ENCODE data around the gene SDCCAG8.

The SDCCAG8 gene

GRCh38 chr1:243234978-243235647, 20.7 kb upstream of the SDCCAG8 start:
- no peak overlapping the region for H3K4me3 ChIP-seq (ENCODE audit: low read length)
- peaks cover 6% of the 10 kb centered on the region for H3K9me3 ChIP-seq (replicated peaks; ENCODE audit: low read length)
- peaks cover 26% of the 10 kb centered on the region for H3K4me1 ChIP-seq (ENCODE audit: control insufficient read depth, insufficient read depth, low read length)
- H3K27me3 ChIP-seq (ENCODE audit: control insufficient read depth, insufficient read depth, low read length) = no peaks in the 10 kb centered on the region
- H3K4me2 ChIP-seq (ENCODE audit: low read length) = peak overlapping the region; percentile 23
- no peak overlapping the region for H3K9ac ChIP-seq (ENCODE audit: low read depth, low read length)
- H3K36me3 ChIP-seq (ENCODE audit: insufficient read depth, low read length) = peaks cover 14% of the 10 kb centered on the region

- Histone ChIP-seq H3K4me1 (ENCODE audit: control insufficient read depth, insufficient read depth, low read length) (peaks cover 26% of the 10 kb centered on the region), H3K4me2 (ENCODE audit: low read length) (peak overlapping the region; percentile 1), H3K27me3 (ENCODE audit: control insufficient read depth, insufficient read depth, low read length) (no peaks in the 10 kb centered on the region), H3K9me3 (replicated peaks; ENCODE audit: low read length) (no peaks in the 10 kb centered on the region), H3K36me3 (ENCODE audit: insufficient read depth, low read length) (peaks cover 16% of the 10 kb centered on the region), H3K9ac (ENCODE audit: low read depth, low read length) (no peak overlapping the region), H3K4me3 (ENCODE audit: low read length) (no peak overlapping the region)
These were observed 19.1 kb upstream of the SDCCAG8 start for GRCh38 chr1:243236604-243237252.

- H3K9ac ChIP-seq (ENCODE audit: low read depth, low read length) = no peak overlapping the region
- H3K4me3 ChIP-seq (ENCODE audit: low read length) = no peak overlapping the region
These were observed 11.4 kb upstream of the SDCCAG8 start for GRCh38 chr1:243244432-243244841.

GRCh38 chr1:243246916-243247315, 8.9 kb upstream of the SDCCAG8 start:
- no peak overlapping the region for H3K4me3 ChIP-seq (ENCODE audit: low read length)
- peaks cover 3% of the 10 kb centered on the region for H3K36me3 ChIP-seq (ENCODE audit: insufficient read depth, low read length)
- H3K9me3 ChIP-seq (replicated peaks; ENCODE audit: low read length) = no peaks in the 10 kb centered on the region
- H3K27me3 ChIP-seq (ENCODE audit: control insufficient read depth, insufficient read depth, low read length) = no peaks in the 10 kb centered on the region
- H3K9ac ChIP-seq (ENCODE audit: low read depth, low read length) = no peak overlapping the region
- H3K4me1 ChIP-seq (ENCODE audit: control insufficient read depth, insufficient read depth, low read length) = peaks cover 39% of the 10 kb centered on the region
- H3K4me2 ChIP-seq (ENCODE audit: low read length) = no peak overlapping the region

More at GRCh38 chr1:243244432-243244841, 11.4 kb upstream of the SDCCAG8 start:
- no peaks in the 10 kb centered on the region for H3K27me3 ChIP-seq (ENCODE audit: control insufficient read depth, insufficient read depth, low read length)
- H3K4me2 ChIP-seq (ENCODE audit: low read length) = no peak overlapping the region
- H3K36me3 ChIP-seq (ENCODE audit: insufficient read depth, low read length) = peaks cover 6% of the 10 kb centered on the region
- H3K9me3 ChIP-seq (replicated peaks; ENCODE audit: low read length) = no peaks in the 10 kb centered on the region
- peaks cover 15% of the 10 kb centered on the region for H3K4me1 ChIP-seq (ENCODE audit: control insufficient read depth, insufficient read depth, low read length)

GRCh38 chr1:243247901-243248300, 7.9 kb upstream of the SDCCAG8 start:
- Histone ChIP-seq H3K36me3 (ENCODE audit: insufficient read depth, low read length) (peaks cover 1% of the 10 kb centered on the region), H3K9me3 (replicated peaks; ENCODE audit: low read length) (no peaks in the 10 kb centered on the region), H3K9ac (ENCODE audit: low read depth, low read length) (no peak overlapping the region), H3K4me3 (ENCODE audit: low read length) (no peak overlapping the region), H3K4me2 (ENCODE audit: low read length) (no peak overlapping the region), H3K4me1 (ENCODE audit: control insufficient read depth, insufficient read depth, low read length) (peaks cover 40% of the 10 kb centered on the region), H3K27me3 (ENCODE audit: control insufficient read depth, insufficient read depth, low read length) (no peaks in the 10 kb centered on the region)

GRCh38 chr1:243249214-243249613, 6.6 kb upstream of the SDCCAG8 start:
- no peaks in the 10 kb centered on the region for H3K27me3 ChIP-seq (ENCODE audit: control insufficient read depth, insufficient read depth, low read length)
- no peaks in the 10 kb centered on the region for H3K36me3 ChIP-seq (ENCODE audit: insufficient read depth, low read length)

GRCh38 chr1:243250102-243250501, 5.7 kb upstream of the SDCCAG8 start:
- no peaks in the 10 kb centered on the region for H3K36me3 ChIP-seq (ENCODE audit: insufficient read depth, low read length)
- no peak overlapping the region for H3K4me3 ChIP-seq (ENCODE audit: low read length)
- no peaks in the 10 kb centered on the region for H3K9me3 ChIP-seq (replicated peaks; ENCODE audit: low read length)
- no peak overlapping the region for H3K9ac ChIP-seq (ENCODE audit: low read depth, low read length)
- no peaks in the 10 kb centered on the region for H3K27me3 ChIP-seq (ENCODE audit: control insufficient read depth, insufficient read depth, low read length)
- peaks cover 40% of the 10 kb centered on the region for H3K4me1 ChIP-seq (ENCODE audit: control insufficient read depth, insufficient read depth, low read length)
- H3K4me2 ChIP-seq (ENCODE audit: low read length) = peak overlapping the region; percentile 85

More at GRCh38 chr1:243249214-243249613, 6.6 kb upstream of the SDCCAG8 start:
- Histone ChIP-seq H3K4me1 (ENCODE audit: control insufficient read depth, insufficient read depth, low read length) (peaks cover 40% of the 10 kb centered on the region), H3K9me3 (replicated peaks; ENCODE audit: low read length) (no peaks in the 10 kb centered on the region), H3K9ac (ENCODE audit: low read depth, low read length) (no peak overlapping the region), H3K4me2 (ENCODE audit: low read length) (no peak overlapping the region), H3K4me3 (ENCODE audit: low read length) (no peak overlapping the region)

GRCh38 chr1:243251539-243251938, 4.3 kb upstream of the SDCCAG8 start:
- Histone ChIP-seq H3K9ac (ENCODE audit: low read depth, low read length) (peak overlapping the region; percentile 88), H3K36me3 (ENCODE audit: insufficient read depth, low read length) (no peaks in the 10 kb centered on the region), H3K4me3 (ENCODE audit: low read length) (peak overlapping the region; percentile 98), H3K9me3 (replicated peaks; ENCODE audit: low read length) (no peaks in the 10 kb centered on the region), H3K27me3 (ENCODE audit: control insufficient read depth, insufficient read depth, low read length) (no peaks in the 10 kb centered on the region), H3K4me2 (ENCODE audit: low read length) (peak overlapping the region; percentile 85), H3K4me1 (ENCODE audit: control insufficient read depth, insufficient read depth, low read length) (peaks cover 39% of the 10 kb centered on the region)

- H3K36me3 ChIP-seq (ENCODE audit: insufficient read depth, low read length) = no peaks in the 10 kb centered on the region
- no peaks in the 10 kb centered on the region for H3K27me3 ChIP-seq (ENCODE audit: control insufficient read depth, insufficient read depth, low read length)
- no peaks in the 10 kb centered on the region for H3K9me3 ChIP-seq (replicated peaks; ENCODE audit: low read length)
- peaks cover 36% of the 10 kb centered on the region for H3K4me1 ChIP-seq (ENCODE audit: control insufficient read depth, insufficient read depth, low read length)
- H3K4me3 ChIP-seq (ENCODE audit: low read length) = peak overlapping the region; percentile 98
- H3K4me2 ChIP-seq (ENCODE audit: low read length) = peak overlapping the region; percentile 85
- peak overlapping the region; percentile 88 for H3K9ac ChIP-seq (ENCODE audit: low read depth, low read length)
These were observed 2.5 kb upstream of the SDCCAG8 start for GRCh38 chr1:243253211-243253925.

GRCh38 chr1:243253926-243254232, 2.0 kb upstream of the SDCCAG8 start:
- H3K27me3 ChIP-seq (ENCODE audit: control insufficient read depth, insufficient read depth, low read length) = no peaks in the 10 kb centered on the region
- peak overlapping the region; percentile 85 for H3K4me2 ChIP-seq (ENCODE audit: low read length)
- H3K9me3 ChIP-seq (replicated peaks; ENCODE audit: low read length) = no peaks in the 10 kb centered on the region
- peaks cover 36% of the 10 kb centered on the region for H3K4me1 ChIP-seq (ENCODE audit: control insufficient read depth, insufficient read depth, low read length)
- H3K9ac ChIP-seq (ENCODE audit: low read depth, low read length) = peak overlapping the region; percentile 88
- H3K36me3 ChIP-seq (ENCODE audit: insufficient read depth, low read length) = no peaks in the 10 kb centered on the region
- peak overlapping the region; percentile 98 for H3K4me3 ChIP-seq (ENCODE audit: low read length)

GRCh38 chr1:243254233-243254926, 1.5 kb upstream of the SDCCAG8 start:
- peak overlapping the region; percentile 88 for H3K9ac ChIP-seq (ENCODE audit: low read depth, low read length)
- peaks cover 35% of the 10 kb centered on the region for H3K4me1 ChIP-seq (ENCODE audit: control insufficient read depth, insufficient read depth, low read length)
- peak overlapping the region; percentile 93 for H3K4me2 ChIP-seq (ENCODE audit: low read length)

More at GRCh38 chr1:243254233-243254926, 1.5 kb upstream of the SDCCAG8 start:
- H3K9me3 ChIP-seq (replicated peaks; ENCODE audit: low read length) = no peaks in the 10 kb centered on the region
- H3K27me3 ChIP-seq (ENCODE audit: control insufficient read depth, insufficient read depth, low read length) = no peaks in the 10 kb centered on the region
- peak overlapping the region; percentile 98 for H3K4me3 ChIP-seq (ENCODE audit: low read length)
- no peaks in the 10 kb centered on the region for H3K36me3 ChIP-seq (ENCODE audit: insufficient read depth, low read length)

All from skeletal muscle satellite cell (primary cell).